ENCODE measurements around the gene MTLN.
"Not testable (repeated sequence)": the region's sequence is repeated elsewhere in the genome, so short reads cannot be mapped to it uniquely, and the experiment has no call there.

MTLN gene

DNA sequence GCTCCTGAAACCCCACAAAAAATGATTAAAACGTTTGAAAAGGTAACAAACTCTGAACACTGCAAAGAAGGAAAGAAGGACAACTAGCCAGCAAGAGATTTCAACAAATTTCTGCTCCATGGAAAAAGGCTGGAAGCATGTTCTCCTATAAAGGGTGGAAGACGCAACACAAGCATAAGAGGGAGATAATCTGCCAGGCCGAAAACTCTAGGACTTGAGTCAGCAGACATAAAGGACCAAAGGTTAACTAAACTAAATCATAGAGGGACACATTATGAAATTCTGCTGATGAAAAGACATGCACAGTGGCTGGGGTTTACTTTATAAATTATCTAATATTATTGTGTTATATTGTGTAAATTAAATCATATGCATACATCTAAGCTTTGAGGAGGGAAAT lies 14.3 kb downstream of the MTLN start:
- FAIRE-seq, result no peak

DNA sequence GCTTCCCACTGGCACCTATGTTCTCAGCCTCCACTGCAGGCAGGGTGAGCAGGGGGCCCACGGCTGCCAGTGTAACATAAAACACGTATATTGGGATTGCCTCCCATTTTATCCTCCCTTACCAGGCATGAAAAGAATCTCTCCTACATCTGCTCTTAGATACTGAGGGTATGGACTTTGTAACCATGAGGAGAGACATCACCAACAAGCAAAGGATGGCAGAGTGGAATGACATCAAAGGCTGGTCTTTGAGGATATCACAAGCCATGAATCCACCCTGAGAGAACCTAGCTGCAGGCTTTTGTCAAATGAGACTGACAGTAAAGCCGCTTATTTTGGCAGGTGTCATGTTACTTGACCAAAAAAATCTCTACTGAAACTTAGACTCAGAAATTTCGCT lies 14.9 kb downstream of the MTLN start:
- FAIRE-seq, result no peak

DNA sequence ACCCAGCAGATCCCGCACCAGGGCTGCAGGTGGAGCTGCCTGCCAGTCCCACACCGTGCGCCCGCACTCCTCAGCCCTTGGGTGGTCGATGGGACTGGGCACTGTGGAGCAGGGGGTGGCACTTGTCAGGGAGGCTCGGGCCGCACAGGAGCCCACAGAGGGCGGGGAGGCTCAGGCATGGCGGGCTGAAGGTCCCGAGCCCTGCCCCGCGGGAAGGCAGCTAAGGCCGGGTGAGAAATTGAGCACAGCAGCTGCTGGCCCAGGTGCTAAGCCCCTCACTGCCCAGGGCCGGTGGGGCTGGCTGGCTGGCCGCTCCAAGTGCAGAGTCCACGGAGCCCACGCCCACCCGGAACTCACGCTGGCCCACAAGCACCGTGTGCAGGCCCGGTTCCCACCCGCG lies 22.2 kb downstream of the MTLN start:
- FAIRE-seq, result not testable (repeated sequence)

DNA sequence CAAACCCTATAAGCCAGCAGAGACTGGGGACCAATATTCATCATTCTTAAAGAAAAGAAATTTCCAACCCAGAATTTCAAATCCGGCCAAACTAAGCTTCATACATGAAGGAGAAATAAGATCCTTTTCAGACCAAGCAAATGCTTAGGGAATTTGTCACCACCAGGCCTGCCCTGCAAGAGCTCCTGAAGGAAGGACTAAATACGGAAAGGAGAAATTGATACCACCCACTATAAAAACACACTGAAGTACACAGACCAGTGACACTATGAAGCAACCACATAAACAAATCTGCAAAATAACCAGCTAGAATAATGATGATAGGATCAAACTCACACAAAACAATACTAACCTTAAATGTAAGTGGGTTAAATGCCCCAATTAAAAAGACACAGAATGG lies 29.9 kb downstream of the MTLN start:
- no peak for FAIRE-seq

DNA sequence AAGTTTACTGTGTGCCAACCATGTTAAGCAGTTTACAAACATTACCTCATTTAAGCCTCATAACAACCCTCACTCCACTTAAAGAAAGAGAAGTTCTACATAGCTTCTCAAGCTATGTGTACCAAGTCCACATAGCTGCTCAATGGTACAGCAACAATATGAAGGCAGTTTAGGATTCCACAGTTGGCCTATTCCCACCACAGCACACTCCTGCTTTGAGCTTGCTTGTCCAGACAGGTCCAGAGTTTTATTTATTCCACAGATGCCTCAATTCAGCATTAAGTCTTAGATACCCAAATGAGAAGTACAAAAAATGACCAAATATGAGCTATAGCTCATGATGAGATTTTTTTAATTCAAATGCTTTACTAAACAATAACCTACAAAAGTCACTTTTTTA lies 32.3 kb downstream of the MTLN start:
- FAIRE-seq, result no peak

DNA sequence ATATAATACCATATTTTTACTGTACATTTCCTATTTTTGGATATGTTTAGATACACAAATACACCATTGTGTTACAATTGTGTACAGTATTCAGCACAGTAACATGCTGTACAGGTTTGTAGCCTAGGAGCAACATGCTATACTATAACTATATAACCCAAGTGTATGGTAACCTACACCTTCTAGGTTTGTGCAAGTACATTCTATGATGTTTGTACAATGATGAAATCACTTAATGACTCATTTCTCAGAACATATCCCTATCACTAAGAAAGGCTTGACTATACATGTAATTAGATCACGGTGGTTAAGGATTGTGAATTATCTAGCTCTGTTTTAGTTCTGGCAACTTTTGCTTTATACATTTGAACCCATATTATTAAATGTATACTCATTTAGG lies 38.8 kb downstream of the MTLN start:
- FAIRE-seq, result no peak

DNA sequence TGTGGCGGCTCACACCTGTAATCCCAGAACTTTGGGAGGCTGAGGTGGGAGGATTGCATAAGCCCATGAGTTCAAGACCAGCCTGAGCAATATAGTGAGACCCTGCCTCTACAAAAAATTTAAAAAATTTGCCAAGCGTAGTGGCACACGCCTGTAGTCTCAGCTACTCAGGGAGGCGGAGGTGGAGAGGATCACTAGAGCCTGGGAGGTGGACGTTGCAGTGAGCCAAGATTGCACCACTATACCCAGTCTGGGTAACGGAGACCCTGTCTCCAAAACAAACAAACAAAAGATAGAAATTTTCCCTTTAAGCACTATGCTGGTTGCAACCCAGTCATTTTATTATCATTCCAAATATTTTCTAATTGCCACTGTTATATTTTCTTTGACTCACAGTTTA lies 39.8 kb downstream of the MTLN start:
- no peak for FAIRE-seq

DNA sequence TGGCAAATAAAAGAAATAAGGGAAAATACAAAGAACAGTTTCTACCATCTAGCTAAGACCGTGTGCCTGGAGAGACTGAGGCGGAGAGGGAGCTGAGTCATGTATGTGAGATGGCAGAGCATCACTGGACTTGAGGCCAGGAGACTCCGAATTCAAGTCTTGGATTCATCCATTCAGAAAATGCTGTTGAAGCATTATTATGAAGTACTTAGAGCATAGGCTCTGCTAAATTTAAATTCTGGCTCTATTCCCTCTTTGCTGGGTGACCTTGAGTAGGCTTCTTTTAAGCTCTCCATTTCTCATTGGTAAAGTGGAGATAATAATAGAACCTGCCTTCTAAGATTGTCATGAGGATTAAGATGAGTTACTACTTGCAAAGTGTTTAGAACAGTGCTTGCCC lies 42.2 kb downstream of the MTLN start:
- no peak for FAIRE-seq

DNA sequence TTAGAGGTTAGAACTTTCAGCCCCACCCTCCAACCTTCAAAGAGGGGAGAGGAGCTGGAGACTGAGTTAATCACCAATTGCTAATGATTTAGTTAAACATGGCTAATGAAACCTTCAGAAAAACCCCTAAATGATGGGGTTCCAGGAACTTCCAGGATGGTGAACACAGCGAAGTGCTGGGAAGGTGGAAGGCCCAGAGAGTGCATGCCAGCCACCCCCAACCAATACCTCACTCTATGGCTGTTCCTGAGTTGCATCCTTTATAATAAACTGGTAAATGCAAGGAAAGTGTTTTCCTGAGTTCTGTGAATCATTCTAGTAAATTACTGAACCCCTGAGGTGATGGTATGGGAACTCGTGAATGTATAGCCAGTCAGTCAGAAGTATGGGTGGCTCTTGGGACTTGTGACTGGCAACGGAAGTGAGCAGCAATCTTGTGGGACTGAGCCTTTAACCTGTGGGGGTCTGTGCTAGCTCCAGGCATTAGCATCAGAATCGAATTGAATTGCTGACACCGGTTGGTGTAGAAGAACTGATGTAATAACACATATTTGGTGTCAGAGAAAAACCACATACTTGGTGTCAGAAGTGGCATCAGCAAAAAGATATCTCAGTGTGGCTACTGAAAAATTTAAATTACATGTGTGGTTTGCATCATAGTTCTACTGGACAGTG lies 44.9 kb downstream of the MTLN start:
- FAIRE-seq, result no peak

DNA sequence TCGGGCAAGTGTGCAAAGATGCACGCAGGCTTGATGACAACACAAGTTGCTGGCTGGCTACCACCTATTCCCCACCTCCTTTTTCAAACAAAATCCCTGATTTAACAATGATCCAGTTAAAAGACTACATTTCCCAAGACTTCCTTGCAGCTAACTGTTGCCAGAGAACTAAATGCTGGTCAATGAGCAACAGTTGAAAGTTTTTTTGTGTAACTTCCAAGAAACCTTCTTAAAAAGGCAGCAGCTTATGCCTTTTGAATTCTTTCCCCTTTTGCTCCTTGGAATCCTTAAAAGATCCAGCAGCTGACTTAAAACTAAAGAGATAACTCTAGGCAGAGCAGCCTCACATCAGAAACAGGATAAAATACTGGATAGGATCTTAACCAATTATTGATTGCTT lies 46.1 kb downstream of the MTLN start:
- no peak for FAIRE-seq

All from endometrium (tissue), 2 donors.